ENCODE measurements around the gene KPNA3.

- TF ChIP-seq EZH2 (optimal IDR thresholded peaks at IDR 0.05; ENCODE audit: low read depth, low read length) (no peak), CTCF (IDR thresholded peaks at IDR 0.05; ENCODE audit: low read length) (no peak)
Measured at GRCh38 chr13:49733181-49733951, 59.1 kb downstream of the KPNA3 start.
